HepG2 (cell line): Measurements from ENCODE around the gene MINDY1. TPM values are rescaled to one million over a fixed set of nuclear protein-coding genes. Genes with fewer than 3 reads are reported as not detected.

Experiments used
- ELF3 ChIP-seq: IDR thresholded peaks from 2 replicates; pipeline ENCODE4 v1.6.1; 2016; ENCODE audit warnings: missing genetic modification reagents, missing compliant biosample characterization
- FOXM1 ChIP-seq: sonication (generic); formaldehyde crosslinking; IDR thresholded peaks from 2 replicates; pipeline ENCODE4 v1.5.0; 2020; ENCODE audit warnings: missing genetic modification reagents
- KAT7 ChIP-seq: IDR thresholded peaks from 2 replicates; pipeline ENCODE4 v1.6.1; 2018; ENCODE audit warnings: borderline replicate concordance, missing compliant biosample characterization
- MAZ ChIP-seq, 2 experiments: sonication (generic) in 1 of 2; formaldehyde crosslinking in 1 of 2; IDR thresholded peaks; 2 replicates each; pipeline versions ENCODE4 v1.5.0 to v1.6.1; 2012 to 2020; ENCODE audit warnings: low read depth in 2 of 2, mild to moderate bottlenecking in 2 of 2, borderline replicate concordance in 1 of 2, improper control_type of control experiment in 1 of 2, low read length in 1 of 2, missing genetic modification reagents in 1 of 2, moderate library complexity in 1 of 2
- NFKBIZ ChIP-seq: IDR thresholded peaks from 2 replicates; pipeline ENCODE4 v1.6.1; 2018; ENCODE audit warnings: missing genetic modification reagents, missing compliant biosample characterization
- SMAD3 ChIP-seq: sonication (generic); formaldehyde crosslinking; IDR thresholded peaks from 2 replicates; pipeline ENCODE4 v1.4.0; 2020; ENCODE audit warnings: missing genetic modification reagents
- ZFX ChIP-seq: sonication (generic); formaldehyde crosslinking; IDR thresholded peaks from 2 replicates; pipeline ENCODE4 v1.4.0; 2020; ENCODE audit warnings: mild to moderate bottlenecking, low read depth, missing genetic modification reagents, moderate library complexity
- ZIK1 ChIP-seq: sonication (generic); formaldehyde crosslinking; IDR thresholded peaks from 2 replicates; pipeline ENCODE4 v1.5.0; 2020; ENCODE audit warnings: mild to moderate bottlenecking, low read depth, missing genetic modification reagents, borderline replicate concordance
- ZNF317 ChIP-seq: sonication (generic); formaldehyde crosslinking; IDR thresholded peaks from 2 replicates; pipeline ENCODE4 v1.5.0; 2020; ENCODE audit warnings: mild to moderate bottlenecking, missing genetic modification reagents
- ZNF335 ChIP-seq: sonication (generic); formaldehyde crosslinking; IDR thresholded peaks from 2 replicates; pipeline ENCODE4 v1.4.0; 2020; ENCODE audit warnings: missing genetic modification reagents
- ZNF33B ChIP-seq: sonication (generic); formaldehyde crosslinking; IDR thresholded peaks from 2 replicates; pipeline ENCODE4 v1.5.1; 2020; ENCODE audit warnings: mild to moderate bottlenecking, missing genetic modification reagents
- polyA plus RNA-seq, 8 experiments: library from polyadenylated mRNA; depleted of rRNA in 3 of 8; stranded (reverse) in 7 of 8; unstranded in 1 of 8; fragments of >200 nt; fragmentation: Illumina TruSeq in 4 of 8; extraction: Trizol in 4 of 8; gene quantifications; 2 replicates each; pipeline versions ENCODE4 v1.2.1 to v1.2.3, GENCODE V29; 2011 to 2016; ENCODE audit warnings: low read depth in 4 of 8, missing spikeins in 1 of 8, mixed read lengths in 1 of 8; ENCODE audit not compliant: insufficient read depth in 1 of 8
- total RNA-seq, 5 experiments: library from RNA; depleted of rRNA; stranded (reverse); fragments of >200 nt; fragmentation: Illumina TruSeq; extraction: Trizol; gene quantifications; 2 replicates each; pipeline ENCODE4 v1.2.3, GENCODE V29; 2016; ENCODE audit warnings: low read depth in 1 of 5
- TF ChIP-seq, protein P1 (sequence below): sonication (generic); formaldehyde crosslinking; IDR thresholded peaks from 2 replicates; pipeline ENCODE4 v1.5.0; 2020; ENCODE audit warnings: missing genetic modification reagents
- TF ChIP-seq, protein P2 (sequence below): sonication (generic); formaldehyde crosslinking; IDR thresholded peaks from 2 replicates; pipeline ENCODE4 v1.9.0; 2022; ENCODE audit warnings: missing genetic modification reagents, mild to moderate bottlenecking, borderline replicate concordance
- TF ChIP-seq, protein P3 (sequence below): sonication (generic); formaldehyde crosslinking; IDR thresholded peaks from 2 replicates; pipeline ENCODE4 v1.5.0; 2020; ENCODE audit warnings: mild to moderate bottlenecking, missing genetic modification reagents, borderline replicate concordance
- TF ChIP-seq, protein P4 (sequence below): sonication (generic); formaldehyde crosslinking; conservative IDR thresholded peaks from 2 replicates; pipeline ENCODE4 v1.4.0; 2020; ENCODE audit warnings: missing genetic modification reagents
- TF ChIP-seq, protein P5 (sequence below): sonication (generic); formaldehyde crosslinking; IDR thresholded peaks from 2 replicates; pipeline ENCODE4 v1.4.0; 2020; ENCODE audit warnings: low read depth, mild to moderate bottlenecking, missing genetic modification reagents
- TF ChIP-seq, protein P6 (sequence below): sonication (generic); formaldehyde crosslinking; IDR thresholded peaks from 2 replicates; pipeline ENCODE4 v1.4.0; 2020; ENCODE audit warnings: mild to moderate bottlenecking, missing genetic modification reagents

MINDY1 gene
- total and polyA plus RNA-seq, 2 of the 13 experiments (the other 11 are each of a cell fraction or from before 2014, with no cell fraction given), result 11.1 to 15.0 TPM

DNA sequence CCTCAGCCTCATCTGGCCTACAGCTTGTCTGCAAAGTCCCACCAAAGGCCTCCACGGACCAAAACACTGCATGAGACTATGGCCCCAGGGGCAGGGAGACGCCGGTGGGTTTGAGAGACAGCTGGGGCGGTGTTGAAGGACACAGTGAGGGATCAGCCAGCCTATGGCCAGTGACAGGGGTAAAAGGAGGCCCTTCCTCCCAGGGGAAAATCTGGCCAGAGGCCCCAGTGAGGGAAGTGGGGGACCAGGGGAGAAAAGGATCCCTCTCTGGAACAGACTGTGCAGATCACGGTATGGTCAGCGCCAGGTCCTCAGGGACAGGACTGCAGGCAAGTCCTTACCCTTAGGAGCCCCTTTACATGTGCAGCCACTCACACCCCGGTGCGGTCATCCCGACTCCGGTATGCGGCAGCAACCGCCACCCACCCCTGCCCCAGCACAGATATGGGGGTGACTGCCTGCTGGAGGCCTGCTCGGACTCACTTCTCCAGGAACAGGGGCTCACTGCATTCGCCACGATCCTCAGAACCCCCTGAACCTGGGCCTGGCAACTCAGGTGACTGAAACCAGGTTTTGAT, 33.4 kb downstream of the MINDY1 start (continued):
- TF ChIP-seq, protein P1, sequence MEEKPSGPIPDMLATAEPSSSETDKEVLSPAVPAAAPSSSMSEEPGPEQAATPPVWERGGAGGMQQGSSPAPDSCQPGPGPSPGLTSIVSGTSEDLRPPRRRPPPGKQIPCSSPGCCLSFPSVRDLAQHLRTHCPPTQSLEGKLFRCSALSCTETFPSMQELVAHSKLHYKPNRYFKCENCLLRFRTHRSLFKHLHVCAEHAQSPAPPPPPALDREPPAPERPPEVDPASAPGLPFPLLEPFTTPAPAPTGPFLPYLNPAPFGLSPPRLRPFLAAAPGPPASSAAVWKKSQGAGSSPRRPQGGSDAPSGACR (CRISPR knock-in tag), result 0 out of 2 replicates have a peak, but pooled peaks have one; percentile 34
- 0 out of 2 replicates have a peak, but pooled peaks have one; percentile 7 for TF ChIP-seq SMAD3 (CRISPR knock-in tag)
- TF ChIP-seq ZIK1, result no peak
- TF ChIP-seq, protein P2, sequence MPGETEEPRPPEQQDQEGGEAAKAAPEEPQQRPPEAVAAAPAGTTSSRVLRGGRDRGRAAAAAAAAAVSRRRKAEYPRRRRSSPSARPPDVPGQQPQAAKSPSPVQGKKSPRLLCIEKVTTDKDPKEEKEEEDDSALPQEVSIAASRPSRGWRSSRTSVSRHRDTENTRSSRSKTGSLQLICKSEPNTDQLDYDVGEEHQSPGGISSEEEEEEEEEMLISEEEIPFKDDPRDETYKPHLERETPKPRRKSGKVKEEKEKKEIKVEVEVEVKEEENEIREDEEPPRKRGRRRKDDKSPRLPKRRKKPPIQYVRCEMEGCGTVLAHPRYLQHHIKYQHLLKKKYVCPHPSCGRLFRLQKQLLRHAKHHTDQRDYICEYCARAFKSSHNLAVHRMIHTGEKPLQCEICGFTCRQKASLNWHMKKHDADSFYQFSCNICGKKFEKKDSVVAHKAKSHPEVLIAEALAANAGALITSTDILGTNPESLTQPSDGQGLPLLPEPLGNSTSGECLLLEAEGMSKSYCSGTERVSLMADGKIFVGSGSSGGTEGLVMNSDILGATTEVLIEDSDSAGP (CRISPR knock-in tag), result 0 out of 2 replicates have a peak, but pooled peaks have one; percentile 22
- TF ChIP-seq, protein P3, sequence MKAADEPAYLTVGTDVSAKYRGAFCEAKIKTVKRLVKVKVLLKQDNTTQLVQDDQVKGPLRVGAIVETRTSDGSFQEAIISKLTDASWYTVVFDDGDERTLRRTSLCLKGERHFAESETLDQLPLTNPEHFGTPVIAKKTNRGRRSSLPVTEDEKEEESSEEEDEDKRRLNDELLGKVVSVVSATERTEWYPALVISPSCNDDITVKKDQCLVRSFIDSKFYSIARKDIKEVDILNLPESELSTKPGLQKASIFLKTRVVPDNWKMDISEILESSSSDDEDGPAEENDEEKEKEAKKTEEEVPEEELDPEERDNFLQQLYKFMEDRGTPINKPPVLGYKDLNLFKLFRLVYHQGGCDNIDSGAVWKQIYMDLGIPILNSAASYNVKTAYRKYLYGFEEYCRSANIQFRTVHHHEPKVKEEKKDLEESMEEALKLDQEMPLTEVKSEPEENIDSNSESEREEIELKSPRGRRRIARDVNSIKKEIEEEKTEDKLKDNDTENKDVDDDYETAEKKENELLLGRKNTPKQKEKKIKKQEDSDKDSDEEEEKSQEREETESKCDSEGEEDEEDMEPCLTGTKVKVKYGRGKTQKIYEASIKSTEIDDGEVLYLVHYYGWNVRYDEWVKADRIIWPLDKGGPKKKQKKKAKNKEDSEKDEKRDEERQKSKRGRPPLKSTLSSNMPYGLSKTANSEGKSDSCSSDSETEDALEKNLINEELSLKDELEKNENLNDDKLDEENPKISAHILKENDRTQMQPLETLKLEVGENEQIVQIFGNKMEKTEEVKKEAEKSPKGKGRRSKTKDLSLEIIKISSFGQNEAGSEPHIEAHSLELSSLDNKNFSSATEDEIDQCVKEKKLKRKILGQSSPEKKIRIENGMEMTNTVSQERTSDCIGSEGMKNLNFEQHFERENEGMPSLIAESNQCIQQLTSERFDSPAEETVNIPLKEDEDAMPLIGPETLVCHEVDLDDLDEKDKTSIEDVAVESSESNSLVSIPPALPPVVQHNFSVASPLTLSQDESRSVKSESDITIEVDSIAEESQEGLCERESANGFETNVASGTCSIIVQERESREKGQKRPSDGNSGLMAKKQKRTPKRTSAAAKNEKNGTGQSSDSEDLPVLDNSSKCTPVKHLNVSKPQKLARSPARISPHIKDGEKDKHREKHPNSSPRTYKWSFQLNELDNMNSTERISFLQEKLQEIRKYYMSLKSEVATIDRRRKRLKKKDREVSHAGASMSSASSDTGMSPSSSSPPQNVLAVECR (CRISPR knock-in tag), result peak; percentile 59; the same call in 1 of the 2 replicates
- TF ChIP-seq KAT7 (CRISPR knock-in tag), result 0 out of 2 replicates have a peak, but pooled peaks have one; percentile 68
- no peak for TF ChIP-seq MAZ (IDR thresholded peaks at IDR 0.05; ENCODE audit: borderline replicate concordance, low read depth, low read length)
- TF ChIP-seq MAZ (CRISPR knock-in tag; IDR thresholded peaks at IDR 0.05; ENCODE audit: low read depth), result peak; percentile 65; the same call in 1 of the 2 replicates
- TF ChIP-seq, protein P4, sequence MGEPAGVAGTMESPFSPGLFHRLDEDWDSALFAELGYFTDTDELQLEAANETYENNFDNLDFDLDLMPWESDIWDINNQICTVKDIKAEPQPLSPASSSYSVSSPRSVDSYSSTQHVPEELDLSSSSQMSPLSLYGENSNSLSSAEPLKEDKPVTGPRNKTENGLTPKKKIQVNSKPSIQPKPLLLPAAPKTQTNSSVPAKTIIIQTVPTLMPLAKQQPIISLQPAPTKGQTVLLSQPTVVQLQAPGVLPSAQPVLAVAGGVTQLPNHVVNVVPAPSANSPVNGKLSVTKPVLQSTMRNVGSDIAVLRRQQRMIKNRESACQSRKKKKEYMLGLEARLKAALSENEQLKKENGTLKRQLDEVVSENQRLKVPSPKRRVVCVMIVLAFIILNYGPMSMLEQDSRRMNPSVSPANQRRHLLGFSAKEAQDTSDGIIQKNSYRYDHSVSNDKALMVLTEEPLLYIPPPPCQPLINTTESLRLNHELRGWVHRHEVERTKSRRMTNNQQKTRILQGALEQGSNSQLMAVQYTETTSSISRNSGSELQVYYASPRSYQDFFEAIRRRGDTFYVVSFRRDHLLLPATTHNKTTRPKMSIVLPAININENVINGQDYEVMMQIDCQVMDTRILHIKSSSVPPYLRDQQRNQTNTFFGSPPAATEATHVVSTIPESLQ (CRISPR knock-in tag), result no peak
- TF ChIP-seq, protein P5, sequence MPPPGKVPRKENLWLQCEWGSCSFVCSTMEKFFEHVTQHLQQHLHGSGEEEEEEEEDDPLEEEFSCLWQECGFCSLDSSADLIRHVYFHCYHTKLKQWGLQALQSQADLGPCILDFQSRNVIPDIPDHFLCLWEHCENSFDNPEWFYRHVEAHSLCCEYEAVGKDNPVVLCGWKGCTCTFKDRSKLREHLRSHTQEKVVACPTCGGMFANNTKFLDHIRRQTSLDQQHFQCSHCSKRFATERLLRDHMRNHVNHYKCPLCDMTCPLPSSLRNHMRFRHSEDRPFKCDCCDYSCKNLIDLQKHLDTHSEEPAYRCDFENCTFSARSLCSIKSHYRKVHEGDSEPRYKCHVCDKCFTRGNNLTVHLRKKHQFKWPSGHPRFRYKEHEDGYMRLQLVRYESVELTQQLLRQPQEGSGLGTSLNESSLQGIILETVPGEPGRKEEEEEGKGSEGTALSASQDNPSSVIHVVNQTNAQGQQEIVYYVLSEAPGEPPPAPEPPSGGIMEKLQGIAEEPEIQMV (CRISPR knock-in tag), result 0 out of 2 replicates have a peak, but pooled peaks have one; percentile 2
- TF ChIP-seq ZNF335 (CRISPR knock-in tag), result 0 out of 2 replicates have a peak, but pooled peaks have one; percentile 26
- TF ChIP-seq ZNF33B (CRISPR knock-in tag), result no peak
- TF ChIP-seq, protein P6, sequence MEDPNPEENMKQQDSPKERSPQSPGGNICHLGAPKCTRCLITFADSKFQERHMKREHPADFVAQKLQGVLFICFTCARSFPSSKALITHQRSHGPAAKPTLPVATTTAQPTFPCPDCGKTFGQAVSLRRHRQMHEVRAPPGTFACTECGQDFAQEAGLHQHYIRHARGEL (CRISPR knock-in tag), result no peak
- peak; percentile 50; the same call in 1 of the 2 replicates for TF ChIP-seq NFKBIZ (CRISPR knock-in tag)
- TF ChIP-seq FOXM1 (CRISPR knock-in tag), result no peak
- 0 out of 2 replicates have a peak, but pooled peaks have one; percentile 12 for TF ChIP-seq ZFX (CRISPR knock-in tag)
- no peak for TF ChIP-seq ELF3 (CRISPR knock-in tag)
- 0 out of 2 replicates have a peak, but pooled peaks have one; percentile 31 for TF ChIP-seq ZNF317 (CRISPR knock-in tag)
